ENCODE data around the gene DNAJB7.
"Not testable (repeated sequence)": the region's sequence is repeated elsewhere in the genome, so short reads cannot be mapped to it uniquely, and the experiment has no call there.

DNA sequence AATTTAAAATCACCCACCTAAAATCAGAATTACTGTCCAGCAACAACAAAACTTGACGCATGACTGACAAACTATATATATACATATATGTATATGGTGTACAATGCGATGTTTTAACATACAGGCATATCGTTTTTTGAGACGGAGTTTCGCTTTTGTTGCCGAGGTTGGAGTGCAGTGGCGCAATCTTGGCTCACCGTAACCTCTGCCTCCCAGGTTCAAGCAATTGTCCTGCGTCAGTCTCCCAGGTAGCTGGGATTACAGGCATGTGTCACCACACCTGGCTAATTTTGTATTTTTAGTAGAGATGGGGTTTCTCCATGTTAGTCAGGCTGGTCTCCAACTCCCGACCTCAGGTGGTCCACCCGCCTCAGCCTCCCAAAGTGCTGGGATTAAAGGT, 16.1 kb downstream of the DNAJB7 start:
- TF ChIP-seq, protein P1, sequence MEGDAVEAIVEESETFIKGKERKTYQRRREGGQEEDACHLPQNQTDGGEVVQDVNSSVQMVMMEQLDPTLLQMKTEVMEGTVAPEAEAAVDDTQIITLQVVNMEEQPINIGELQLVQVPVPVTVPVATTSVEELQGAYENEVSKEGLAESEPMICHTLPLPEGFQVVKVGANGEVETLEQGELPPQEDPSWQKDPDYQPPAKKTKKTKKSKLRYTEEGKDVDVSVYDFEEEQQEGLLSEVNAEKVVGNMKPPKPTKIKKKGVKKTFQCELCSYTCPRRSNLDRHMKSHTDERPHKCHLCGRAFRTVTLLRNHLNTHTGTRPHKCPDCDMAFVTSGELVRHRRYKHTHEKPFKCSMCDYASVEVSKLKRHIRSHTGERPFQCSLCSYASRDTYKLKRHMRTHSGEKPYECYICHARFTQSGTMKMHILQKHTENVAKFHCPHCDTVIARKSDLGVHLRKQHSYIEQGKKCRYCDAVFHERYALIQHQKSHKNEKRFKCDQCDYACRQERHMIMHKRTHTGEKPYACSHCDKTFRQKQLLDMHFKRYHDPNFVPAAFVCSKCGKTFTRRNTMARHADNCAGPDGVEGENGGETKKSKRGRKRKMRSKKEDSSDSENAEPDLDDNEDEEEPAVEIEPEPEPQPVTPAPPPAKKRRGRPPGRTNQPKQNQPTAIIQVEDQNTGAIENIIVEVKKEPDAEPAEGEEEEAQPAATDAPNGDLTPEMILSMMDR (conservative IDR thresholded peaks at IDR 0.05; ENCODE audit: low read depth, low read length) = not testable (repeated sequence)
- not testable (repeated sequence) for TF ChIP-seq EZH2 (IDR thresholded peaks at IDR 0.05; ENCODE audit: borderline replicate concordance, low read depth, low read length, poor library complexity, severe bottlenecking)
